Pancreas (tissue), 10 donors: ENCODE data around the gene GNG13. TPM values are rescaled to one million over a fixed set of nuclear protein-coding genes. Genes with fewer than 3 reads are reported as not detected.
A peak's percentile ranks its signal among the peaks of the same experiment; 100 is the strongest.

Experiments
- ATAC-seq, 4 donors: fragments of 200-7000 bp; cut with Tn5 transposase; one replicate each; pipeline versions ENCODE4 v1.8.0 to v1.9.1; 2020; ENCODE audit warnings: mild to moderate bottlenecking in 4 of 4, moderate library complexity in 4 of 4
- DNase-seq, 6 donors: peaks; one replicate each; pipeline ENCODE4 v3.0.0-alpha.2; 2020
- FAIRE-seq: peaks from 2 replicates; lab custom pipeline; 2012; peaks lifted over from hg19 to GRCh38; lab: Jason Lieb, UNC
- H3K27ac ChIP-seq, 4 donors: fragments of 200-600 bp; sonication (generic); 1 replicate in 3 of 4; 2 replicates in 1 of 4; pipeline versions ENCODE4 v1.5.0 to v1.8.0; 2020
- H3K27me3 ChIP-seq, 4 donors: fragments of 200-600 bp; one replicate each; pipeline ENCODE4 v1.8.0; 2021
- H3K36me3 ChIP-seq, 3 donors: fragments of 200-600 bp; sonication (generic) in 1 of 3; one replicate each; pipeline versions ENCODE4 v1.5.0 to v1.8.0; 2020 to 2021
- H3K4me1 ChIP-seq, 3 donors: fragments of 200-600 bp; one replicate each; pipeline ENCODE4 v1.8.0; 2021
- H3K4me3 ChIP-seq, 4 donors: fragments of 200-600 bp; sonication (generic) in 2 of 4; one replicate each; pipeline versions ENCODE4 v1.5.0 to v1.8.0; 2020 to 2021
- H3K9me3 ChIP-seq, 4 donors: fragments of 200-600 bp; one replicate each; pipeline ENCODE4 v1.8.0; 2021
- CTCF ChIP-seq, 4 donors: fragments of 200-600 bp; sonication (generic) in 3 of 4; IDR thresholded peaks; one replicate each; pipeline versions ENCODE4 v1.5.0 to v1.8.0; 2021; ENCODE audit warnings: antibody characterized with exemption in 4 of 4
- WGBS, 2 donors: extraction: QIAGEN DNeasy Blood & Tissue Kit; methylation state at CpG; one replicate each; pipeline ENCODE4 v1.1.7; 2013; 5-methylcytosine and 5-hydroxymethylcytosine counted together
- intact Hi-C, 3 donors: fragments of 100-400 bp; cut with DNase I; formaldehyde crosslinking; loops; one replicate each; pipeline versions ENCODE4 v1.11.1 to v1.14.2; 2022
- polyA plus RNA-seq, 2 donors: library from polyadenylated mRNA; stranded (reverse); fragments of 200-250 nt; gene quantifications; one replicate each; pipeline ENCODE4 v1.2.3, GENCODE V29; 2013
- total RNA-seq, 6 donors: library from RNA; stranded (reverse); fragmentation: NEBNext Ultra II Directional in 4 of 6; extraction: Animal tissue kit (Norgen Biotek cat#: 25700) in 4 of 6; gene quantifications; one replicate each; pipeline versions ENCODE4 v1.2.1 to v1.2.4, GENCODE V29; 2021 to 2023
- donor health status: healthy with polysubstance abuse.
- donor health status: DM: no; HTN: no; CAD: no; lungs with moderate emphysema.
- donor health status: DM: no; HTN: no; CAD: no.
- donor health status: control.
- donor health status: control.
- donor health status: Bipolar disorder and iron deficiency.
- donor health status: DM: yes; HTN: yes; CAD: no.
- donor health status: DM: no; HTN: no; CAD: no.
- donor health status: DM: no; HTN: no; CAD: no.
- donor health status: DM: yes; HTN: yes; CAD: no.

GNG13 gene
- total and polyA plus RNA-seq, 8 donors, result not detected

- ATAC-seq, result no peak
- FAIRE-seq, result no peak
- H3K27me3 ChIP-seq, result peaks cover 0 to 13% (median 0%) of the 10 kb centered on the region in 4 donors
- H3K36me3 ChIP-seq, result no peaks in the 10 kb centered on the region
- H3K9me3 ChIP-seq, result no peaks in the 10 kb centered on the region
- H3K4me3 ChIP-seq, result no peak overlapping the region
- whole genome bisulfite sequencing, 2 donors, result 36 to 40% methylated on average over 8 of the region's 8 CpGs
- TF ChIP-seq CTCF (IDR thresholded peaks at IDR 0.05), result no peak
- no peak overlapping the region for H3K27ac ChIP-seq
- intact Hi-C loops, result no loop called here
- H3K4me1 ChIP-seq, result peaks cover 0 to 7% (median 0%) of the 10 kb centered on the region in 3 donors
- no peak for DNase-seq
Observed at GRCh38 chr16:803754-804080, 3.2 kb upstream of the GNG13 start.

- WGBS, 2 donors, result 57 to 74% methylated on average over 33 of the region's 33 CpGs
- no peak overlapping the region for H3K27ac ChIP-seq
- H3K4me1 ChIP-seq, result peaks cover 0 to 2% (median 0%) of the 10 kb centered on the region in 3 donors
- DNase-seq (no peak), ATAC-seq (no peak), FAIRE-seq (no peak)
- H3K4me3 ChIP-seq, result no peak overlapping the region
- H3K9me3 ChIP-seq, result no peaks in the 10 kb centered on the region
- intact Hi-C loops, result no loop called here
- peaks cover 0 to 13% (median 0%) of the 10 kb centered on the region in 4 donors for H3K27me3 ChIP-seq
- TF ChIP-seq CTCF (IDR thresholded peaks at IDR 0.05), result no peak
- no peaks in the 10 kb centered on the region for H3K36me3 ChIP-seq
Observed at GRCh38 chr16:802914-803753, 2.6 kb upstream of the GNG13 start.

- Histone ChIP-seq H3K9me3 (no peaks in the 10 kb centered on the region), H3K27ac (no peak overlapping the region), H3K4me1 (no peaks in the 10 kb centered on the region), H3K4me3 (no peak overlapping the region), H3K27me3 (peaks cover 0 to 13% (median 0%) of the 10 kb centered on the region in 4 donors), H3K36me3 (no peaks in the 10 kb centered on the region)
- no peak for FAIRE-seq
- DNase-seq, result no peak
- no peak for ATAC-seq
- no peak for TF ChIP-seq CTCF (IDR thresholded peaks at IDR 0.05)
- intact Hi-C loops, result no loop called here
- WGBS, 2 donors, result 47 to 53% methylated on average over 7 of the region's 7 CpGs
Observed at GRCh38 chr16:802461-802860, 1.9 kb upstream of the GNG13 start.

- H3K27ac ChIP-seq, result no peak overlapping the region
- WGBS, 2 donors, result 38 to 46% methylated on average over 22 of the region's 22 CpGs
- H3K9me3 ChIP-seq, result no peaks in the 10 kb centered on the region
- H3K36me3 ChIP-seq, result no peaks in the 10 kb centered on the region
- no peak overlapping the region for H3K4me3 ChIP-seq
- FAIRE-seq (no peak), DNase-seq (peak in 2 of 6 donors; percentile 19 to 64), ATAC-seq (no peak)
- intact Hi-C loops, result no loop called here
- no peaks in the 10 kb centered on the region for H3K4me1 ChIP-seq
- TF ChIP-seq CTCF (IDR thresholded peaks at IDR 0.05), result no peak
- peaks cover 0 to 13% (median 0%) of the 10 kb centered on the region in 4 donors for H3K27me3 ChIP-seq
Observed at GRCh38 chr16:801584-802363, 1.2 kb upstream of the GNG13 start.
